Measurements from ENCODE around the gene CACNG4. TPM values are rescaled to one million over a fixed set of nuclear protein-coding genes. Genes with fewer than 3 reads are reported as not detected.
A peak's percentile ranks its signal among the peaks of the same experiment; 100 is the strongest.

The CACNG4 gene
- total RNA-seq, result under 1 TPM in 1 of 2 donors, not detected in 1; 0.37 TPM
- long read RNA-seq, result 0 reads

DNA sequence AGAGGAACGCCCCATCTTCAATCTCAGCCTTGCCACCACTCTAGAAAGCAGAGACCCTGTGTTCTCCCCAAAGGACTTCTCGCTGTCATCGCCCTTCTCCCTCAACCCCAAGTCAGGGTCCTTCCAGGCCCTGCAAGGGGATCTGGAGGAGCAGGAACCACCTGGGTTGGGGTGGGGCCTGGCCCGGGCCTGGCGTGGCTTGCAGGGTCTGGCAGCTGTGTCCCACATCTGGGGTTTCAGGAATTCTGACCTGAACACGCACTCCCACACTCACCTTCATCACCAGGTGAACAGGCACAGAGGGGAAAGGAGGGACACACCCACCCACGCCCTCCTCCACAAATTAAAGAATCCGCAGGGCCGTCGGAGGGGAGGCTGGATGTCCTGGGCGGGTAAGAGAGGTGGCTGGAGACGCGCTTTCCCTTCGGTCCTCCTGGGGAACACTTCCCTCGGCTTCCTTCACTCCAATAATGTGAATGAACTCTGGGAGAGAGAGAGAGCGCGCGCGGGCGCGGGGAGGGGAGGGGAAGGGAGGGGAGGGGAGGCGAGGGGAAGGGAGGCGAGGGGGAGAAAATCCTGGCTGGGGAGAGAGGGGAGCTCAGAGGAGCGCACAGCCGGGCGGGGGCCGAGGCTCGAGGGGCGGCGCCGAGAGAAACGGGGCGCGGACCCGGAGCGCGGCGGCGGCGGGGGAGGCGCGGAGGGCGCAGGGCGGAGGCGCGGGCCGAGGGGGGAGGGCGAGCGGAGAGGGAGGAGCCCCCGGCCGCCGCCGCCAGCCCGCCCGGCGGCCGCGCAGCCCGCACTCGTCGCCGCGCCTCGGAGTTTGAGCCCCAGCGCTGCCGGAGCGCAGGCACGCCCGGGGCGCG is at the start of gene CACNG4:
CACNG4 (plus strand) TSS at position 799 of the 863 bp plus-strand sequence. CDS start 205 bp downstream, outside the sequence.
- DNase-seq (no peak), ATAC-seq (peak in 1 of 2 donors; percentile 33)
- intact Hi-C loops (cut with DNase I), result no loop called here

- ATAC-seq (peak; percentile 55 to 74), DNase-seq (no peak)
- intact Hi-C loops (cut with DNase I), result no loop called here
These were observed 49.3 kb upstream of the CACNG4 start for GRCh38 chr17:66915204-66915611.

DNA sequence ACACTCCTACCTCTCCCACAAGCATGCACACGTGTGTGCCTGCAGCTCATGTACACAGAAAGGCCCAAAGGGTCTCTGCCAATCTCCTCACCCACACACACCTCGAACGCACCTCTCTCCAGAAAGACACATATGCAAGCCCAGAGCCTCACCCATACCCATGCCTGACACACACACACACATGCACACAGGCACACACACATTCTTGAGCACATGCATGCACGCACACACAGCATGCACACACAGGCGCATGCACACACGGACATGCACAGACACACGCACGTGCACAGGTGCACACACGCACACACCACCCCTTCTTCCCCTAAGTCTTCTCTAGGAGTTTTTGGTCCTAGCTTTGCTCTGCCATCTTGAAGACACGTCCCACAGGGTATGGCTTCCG is 48.7 kb upstream of the CACNG4 start:
- ATAC-seq (no peak), DNase-seq (no peak)
- intact Hi-C loops (cut with DNase I), result no loop called here

GRCh38 chr17:66916946-66917345 is 47.6 kb upstream of the CACNG4 start:
- intact Hi-C loops (cut with DNase I), result no loop called here
- no peak for DNase-seq
- ATAC-seq, result no peak

GRCh38 chr17:66918896-66919295 is 45.6 kb upstream of the CACNG4 start:
- no peak for ATAC-seq
- intact Hi-C loops (cut with DNase I), result no loop called here
- DNase-seq, result no peak

GRCh38 chr17:66920435-66920834 is 44.1 kb upstream of the CACNG4 start:
- intact Hi-C loops (cut with DNase I), result no loop called here
- no peak for DNase-seq
- no peak for ATAC-seq

DNA sequence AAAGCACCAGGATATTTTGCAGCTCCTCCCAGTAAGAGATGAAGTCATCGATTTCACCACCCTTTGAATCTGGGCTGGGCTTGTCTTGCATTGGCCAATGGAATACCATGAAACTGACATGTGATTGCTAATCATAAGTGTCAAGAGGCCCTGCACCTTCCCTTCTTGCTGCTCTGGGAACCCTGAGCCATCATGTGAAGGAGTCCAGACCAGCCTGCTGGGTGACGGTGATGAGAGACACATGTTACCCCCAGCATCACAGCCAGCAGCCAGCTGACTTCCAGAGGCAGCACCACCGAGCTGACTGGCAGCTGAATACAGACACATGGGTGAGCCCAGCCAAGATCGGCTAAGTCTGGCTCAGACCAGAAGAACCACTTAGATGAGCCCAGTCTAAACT is 43.6 kb upstream of the CACNG4 start:
- no peak for DNase-seq
- ATAC-seq, result no peak
- intact Hi-C loops (cut with DNase I), result no loop called here

GRCh38 chr17:66923886-66924285 is 40.6 kb upstream of the CACNG4 start:
- ATAC-seq (no peak), DNase-seq (no peak)
- intact Hi-C loops (cut with DNase I), result no loop called here

DNA sequence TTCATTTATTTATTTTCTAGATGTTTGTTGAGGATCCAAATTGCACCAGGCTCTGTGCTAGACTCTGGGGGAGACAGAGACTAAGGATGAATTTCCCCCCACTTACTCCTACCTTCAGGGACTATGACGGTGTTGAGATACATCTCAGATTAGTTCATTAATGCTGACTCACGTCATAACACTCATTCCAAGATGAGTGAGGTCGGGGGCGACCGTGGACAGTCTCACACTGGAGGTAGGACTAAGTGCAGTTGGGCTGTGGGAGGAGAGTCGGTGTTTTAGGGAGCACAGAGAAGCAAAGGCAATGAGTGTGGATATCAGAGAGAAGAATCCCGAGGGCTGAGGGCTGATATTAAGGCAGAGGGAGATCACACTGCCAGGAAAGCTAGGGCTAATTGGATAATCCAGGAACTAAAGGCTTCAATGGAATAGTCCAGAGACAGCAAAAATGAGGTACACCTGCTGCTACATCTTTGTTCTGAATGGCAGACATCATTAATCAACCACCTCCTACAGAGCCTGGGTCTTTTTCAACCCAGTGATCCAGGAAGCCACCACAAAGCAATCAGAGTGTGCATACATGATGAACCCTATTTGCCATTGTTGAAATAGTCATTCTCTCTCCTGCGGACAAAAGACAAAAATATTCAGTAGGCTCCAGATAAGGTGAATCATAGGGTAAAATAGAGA is 38.6 kb upstream of the CACNG4 start:
- ATAC-seq (no peak), DNase-seq (no peak)
- intact Hi-C loops (cut with DNase I), result no loop called here

- ATAC-seq, result no peak
- intact Hi-C loops (cut with DNase I), result no loop called here
- no peak for DNase-seq
These were observed 35.6 kb upstream of the CACNG4 start for GRCh38 chr17:66928949-66929348.

DNA sequence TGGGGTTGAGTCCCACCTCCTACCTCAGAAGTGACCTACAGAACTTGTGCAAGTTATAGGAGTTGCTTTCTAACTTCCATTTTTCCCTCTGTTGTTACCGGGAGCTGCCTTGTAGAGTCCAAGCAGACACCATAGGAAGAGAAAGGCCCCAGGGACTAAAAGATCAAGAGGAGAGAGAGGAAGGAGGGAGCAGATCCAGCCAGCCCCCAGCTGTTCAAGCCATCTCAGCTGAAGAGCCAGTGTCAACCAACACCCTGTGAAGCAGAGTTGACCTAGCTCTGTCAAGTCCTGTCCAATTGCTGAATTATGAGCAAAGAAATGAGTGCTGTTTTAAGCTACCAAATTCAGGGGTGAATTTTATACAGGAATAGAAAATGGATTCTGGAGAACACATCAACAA is 34.9 kb upstream of the CACNG4 start:
- intact Hi-C loops (cut with DNase I), result no loop called here
- no peak for DNase-seq
- ATAC-seq, result no peak

DNA sequence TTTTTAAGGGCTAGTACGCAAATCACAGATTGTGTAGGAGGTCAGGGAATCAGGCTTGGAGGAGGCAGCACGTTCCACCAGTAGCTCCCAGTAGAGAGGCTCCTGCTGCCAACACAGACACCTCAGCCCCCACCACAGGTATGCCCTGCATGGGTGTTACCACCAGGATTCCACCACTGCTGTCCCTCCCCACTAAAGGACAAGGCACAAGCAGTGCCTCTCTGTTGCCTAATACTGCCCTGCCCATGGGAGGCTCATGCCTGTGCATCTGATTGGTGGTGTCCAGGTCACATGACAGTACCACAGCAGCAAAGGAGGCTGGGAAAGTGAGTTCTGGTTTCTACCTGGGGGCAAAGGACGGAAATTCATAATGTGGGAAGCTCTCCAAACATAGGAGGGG is 33.6 kb upstream of the CACNG4 start:
- ATAC-seq (peak in 1 of 2 donors; percentile 42), DNase-seq (no peak)
- intact Hi-C loops (cut with DNase I), result no loop called here

GRCh38 chr17:66932311-66932710 is 32.2 kb upstream of the CACNG4 start:
- DNase-seq (no peak), ATAC-seq (no peak)
- intact Hi-C loops (cut with DNase I), result no loop called here

- no peak for ATAC-seq
- no peak for DNase-seq
- intact Hi-C loops (cut with DNase I), result no loop called here
These were observed 30.5 kb upstream of the CACNG4 start for GRCh38 chr17:66934040-66934439.

DNA sequence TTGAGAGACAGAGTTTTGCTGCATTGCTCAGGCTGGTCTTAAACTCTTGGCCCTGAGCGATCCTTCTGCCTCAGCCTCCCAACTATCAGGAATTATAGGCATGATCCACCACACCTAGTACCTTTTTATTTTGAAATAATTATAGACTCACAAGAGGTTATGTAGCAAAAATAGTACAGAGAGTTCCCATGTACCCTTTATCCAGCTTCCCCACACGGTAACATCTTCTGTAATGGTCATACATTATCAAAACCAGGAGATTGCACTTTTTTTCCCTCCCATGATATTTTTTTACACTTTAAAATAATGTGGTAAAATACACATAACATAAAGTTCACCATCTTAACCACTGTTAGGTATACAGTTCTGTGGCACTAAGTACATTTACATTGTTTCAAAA is 28.8 kb upstream of the CACNG4 start:
- DNase-seq, result no peak
- no peak for ATAC-seq
- intact Hi-C loops (cut with DNase I), result no loop called here

GRCh38 chr17:66938656-66939055 is 25.9 kb upstream of the CACNG4 start:
- DNase-seq (no peak), ATAC-seq (no peak)
- intact Hi-C loops (cut with DNase I), result no loop called here

- DNase-seq, result no peak
- intact Hi-C loops (cut with DNase I), result no loop called here
- no peak for ATAC-seq
These were observed 24.9 kb upstream of the CACNG4 start for GRCh38 chr17:66939461-66940114.

GRCh38 chr17:66941249-66941648 is 23.3 kb upstream of the CACNG4 start:
- ATAC-seq (no peak), DNase-seq (no peak)
- intact Hi-C loops (cut with DNase I), result no loop called here

GRCh38 chr17:66941773-66942450 is 22.6 kb upstream of the CACNG4 start:
- intact Hi-C loops (cut with DNase I), result no loop called here
- ATAC-seq (no peak), DNase-seq (no peak)

Measured in left cardiac atrium (tissue), 4 donors.